Suppressor macrophage (primary cell): ENCODE measurements around the gene PRICKLE1.

Experiments
- DNase-seq, 4 experiments: peaks; one replicate each; pipeline ENCODE4 v3.0.0-alpha.2; 2020 to 2022

PRICKLE1 gene

GRCh38 chr12:42588524-42589464 lies 752 bp downstream of the PRICKLE1 start:
- DNase-seq: peak in 3 of 4 experiments; percentile 5 to 20 (median 6)

GRCh38 chr12:42587601-42588523 lies 1.7 kb downstream of the PRICKLE1 start:
- no peak for DNase-seq

GRCh38 chr12:42586268-42586667 lies 3.3 kb downstream of the PRICKLE1 start:
- DNase-seq: no peak

GRCh38 chr12:42585841-42586216 lies 3.7 kb downstream of the PRICKLE1 start:
- peak; percentile 47 to 70 (median 58) for DNase-seq

- no peak for DNase-seq
Observed at GRCh38 chr12:42585154-42585840, 4.2 kb downstream of the PRICKLE1 start.

GRCh38 chr12:42584651-42585111 lies 4.9 kb downstream of the PRICKLE1 start:
- no peak for DNase-seq

GRCh38 chr12:42583016-42583415 lies 6.5 kb downstream of the PRICKLE1 start:
- no peak for DNase-seq

- no peak for DNase-seq
Observed at GRCh38 chr12:42582498-42582897, 7.0 kb downstream of the PRICKLE1 start.

- no peak for DNase-seq
Observed at GRCh38 chr12:42582050-42582449, 7.5 kb downstream of the PRICKLE1 start.

- no peak for DNase-seq
Observed at GRCh38 chr12:42576374-42576773, 13.2 kb downstream of the PRICKLE1 start.

GRCh38 chr12:42575717-42576116 lies 13.8 kb downstream of the PRICKLE1 start:
- no peak for DNase-seq

- DNase-seq: no peak
Observed at GRCh38 chr12:42574851-42575266, 14.7 kb downstream of the PRICKLE1 start.

- no peak for DNase-seq
Observed at GRCh38 chr12:42571327-42572009, 18.1 kb downstream of the PRICKLE1 start.

GRCh38 chr12:42570076-42570475 lies 19.5 kb downstream of the PRICKLE1 start:
- DNase-seq: no peak

GRCh38 chr12:42568952-42569915 lies 20.3 kb downstream of the PRICKLE1 start:
- peak; percentile 39 to 68 (median 62) for DNase-seq

GRCh38 chr12:42565633-42566032 lies 23.9 kb downstream of the PRICKLE1 start:
- DNase-seq: no peak

- DNase-seq: no peak
Observed at GRCh38 chr12:42564996-42565395, 24.6 kb downstream of the PRICKLE1 start.

GRCh38 chr12:42564556-42564955 lies 25.0 kb downstream of the PRICKLE1 start:
- no peak for DNase-seq

- DNase-seq: no peak
Observed at GRCh38 chr12:42560977-42561376, 28.6 kb downstream of the PRICKLE1 start.

GRCh38 chr12:42557586-42558172 lies 31.9 kb downstream of the PRICKLE1 start:
- no peak for DNase-seq
